H1 (cell line): ENCODE data around the gene PDGFD. TPM values are rescaled to one million over a fixed set of nuclear protein-coding genes. Genes with fewer than 3 reads are reported as not detected.

Source experiments
- CTCF ChIA-PET: fragments of 300-600 bp; sonication (Branson Sonifier 250); formaldehyde crosslinking; loops from one replicate; lab custom pipeline; 2021; ENCODE audit not compliant: partially characterized antibody; lab: Charles Lee
- POLR2A ChIA-PET: fragments of 300-600 bp; sonication (Branson Sonifier 250); formaldehyde crosslinking; loops from one replicate; lab custom pipeline; 2021; ENCODE audit warnings: inconsistent platforms; ENCODE audit not compliant: partially characterized antibody; lab: Charles Lee
- DNase-seq, 2 experiments: peaks; one replicate each; pipeline versions ENCODE4 v3.0.0 to v3.0.0-alpha.2; 2010 to 2022; ENCODE audit warnings: low spot score in 2 of 2, low read depth in 1 of 2, mixed read lengths in 1 of 2
- FAIRE-seq: peaks from 2 replicates; lab custom pipeline; 2011; peaks lifted over from hg19 to GRCh38; lab: Jason Lieb, UNC
- H2AFZ ChIP-seq: 2 replicates; pipeline ENCODE4 v1.8.1; 2012; ENCODE audit warnings: low read length, inconsistent platforms
- H2AK5ac ChIP-seq: 2 replicates; pipeline ENCODE4 v1.6.1; 2013; ENCODE audit warnings: low read depth, low read length
- H2BK120ac ChIP-seq: replicated peaks from 2 replicates; pipeline ENCODE3; 2013; ENCODE audit warnings: low read depth, low read length, inconsistent platforms
- H2BK12ac ChIP-seq: 2 replicates; pipeline ENCODE4 v1.6.1; 2013; ENCODE audit warnings: low read depth, low read length
- H2BK15ac ChIP-seq: 2 replicates; pipeline ENCODE4 v1.6.1; 2013; ENCODE audit warnings: low read length
- H2BK20ac ChIP-seq: 2 replicates; pipeline ENCODE4 v1.6.1; 2013; ENCODE audit warnings: low read length
- H2BK5ac ChIP-seq: 2 replicates; pipeline ENCODE4 v1.6.1; 2013; ENCODE audit warnings: low read depth, low read length
- H3K14ac ChIP-seq: 2 replicates; pipeline ENCODE4 v1.6.1; 2013; ENCODE audit warnings: inconsistent platforms; ENCODE audit not compliant: insufficient read length
- H3K18ac ChIP-seq: 2 replicates; pipeline ENCODE4 v1.6.1; 2013; ENCODE audit warnings: low read length; ENCODE audit errors: extremely low read depth
- H3K23ac ChIP-seq: 2 replicates; pipeline ENCODE4 v1.6.1; 2013; ENCODE audit warnings: inconsistent platforms; ENCODE audit not compliant: insufficient read length
- H3K23me2 ChIP-seq: 2 replicates; pipeline ENCODE4 v1.6.1; 2013; ENCODE audit warnings: low read depth, low read length
- H3K27ac ChIP-seq: 2 replicates; pipeline ENCODE4 v1.6.1; 2011; ENCODE audit warnings: low read depth, low read length, inconsistent platforms
- H3K27me3 ChIP-seq, 4 experiments: replicated peaks in 1 of 4; 1 replicate in 1 of 4; 2 replicates in 3 of 4; pipeline versions ENCODE4 v1.6.1 to v1.8.1; 2011 to 2013; ENCODE audit warnings: low read length in 3 of 4, mild to moderate bottlenecking in 3 of 4, inconsistent platforms in 2 of 4, mixed read lengths in 2 of 4, moderate library complexity in 1 of 4; ENCODE audit not compliant: control insufficient read depth in 3 of 4, insufficient read depth in 3 of 4; ENCODE audit errors: extremely low read depth in 1 of 4
- H3K36me3 ChIP-seq, 4 experiments: 2 replicates each; pipeline versions ENCODE4 v1.6.1 to v1.8.1; 2011 to 2013; ENCODE audit warnings: mild to moderate bottlenecking in 4 of 4, low read length in 3 of 4, moderate library complexity in 2 of 4, control low read depth in 1 of 4, inconsistent platforms in 1 of 4; ENCODE audit not compliant: insufficient read depth in 4 of 4, control insufficient read depth in 2 of 4
- H3K4ac ChIP-seq: replicated peaks from 2 replicates; pipeline ENCODE3; 2013; ENCODE audit warnings: low read length, low read depth, mixed read lengths, inconsistent platforms; ENCODE audit not compliant: insufficient read length
- H3K4me1 ChIP-seq, 4 experiments: replicated peaks in 1 of 4; 1 replicate in 1 of 4; 2 replicates in 3 of 4; pipeline versions ENCODE4 v1.6.1 to v1.8.1; 2011 to 2013; ENCODE audit warnings: low read length in 3 of 4, inconsistent platforms in 2 of 4, mixed read lengths in 1 of 4; ENCODE audit not compliant: insufficient read depth in 4 of 4, control insufficient read depth in 3 of 4
- H3K4me2 ChIP-seq, 2 experiments: 2 replicates each; pipeline versions ENCODE4 v1.6.1 to v1.8.1; 2011 to 2013; ENCODE audit warnings: low read depth in 2 of 2, low read length in 2 of 2, control low read depth in 1 of 2, inconsistent platforms in 1 of 2, mild to moderate bottlenecking in 1 of 2; ENCODE audit not compliant: insufficient read depth in 1 of 2
- H3K4me3 ChIP-seq, 4 experiments: fragments of 200-600, 300-600 bp in 1 of 4; sonication (generic), shearing (Covaris generic), sonication (Bioruptor Twin) in 1 of 4; 2 replicates each; pipeline versions ENCODE4 v1.5.1 to v1.8.1; 2011 to 2016; ENCODE audit warnings: low read length in 4 of 4, low read depth in 3 of 4, control low read depth in 2 of 4, inconsistent platforms in 2 of 4, mild to moderate bottlenecking in 2 of 4, mixed read lengths in 1 of 4, moderate library complexity in 1 of 4; ENCODE audit not compliant: insufficient read depth in 2 of 4; ENCODE audit errors: extremely low read depth in 1 of 4
- H3K56ac ChIP-seq: replicated peaks from 2 replicates; pipeline ENCODE3; 2013; ENCODE audit warnings: low read depth, mild to moderate bottlenecking, mixed read lengths, low read length, inconsistent platforms; ENCODE audit not compliant: insufficient read length
- H3K79me1 ChIP-seq: 2 replicates; pipeline ENCODE4 v1.6.1; 2013; ENCODE audit warnings: low read depth, low read length, control low read depth
- H3K79me2 ChIP-seq, 2 experiments: 2 replicates each; pipeline versions ENCODE4 v1.6.1 to v1.8.1; 2012 to 2013; ENCODE audit warnings: low read length in 2 of 2, mild to moderate bottlenecking in 2 of 2, inconsistent platforms in 1 of 2; ENCODE audit not compliant: insufficient read depth in 2 of 2, control insufficient read depth in 1 of 2
- H3K9ac ChIP-seq, 4 experiments: replicated peaks in 1 of 4; 1 replicate in 1 of 4; 2 replicates in 3 of 4; pipeline versions ENCODE4 v1.6.1 to v1.8.1; 2011 to 2013; ENCODE audit warnings: low read depth in 3 of 4, low read length in 3 of 4, control low read depth in 2 of 4, mild to moderate bottlenecking in 2 of 4, moderate library complexity in 2 of 4, inconsistent platforms in 1 of 4; ENCODE audit errors: extremely low read depth in 1 of 4
- H3K9me3 ChIP-seq, 2 experiments: 2 replicates each; pipeline versions ENCODE4 v1.6.1 to v1.8.1; 2012 to 2013; ENCODE audit warnings: mild to moderate bottlenecking in 2 of 2, moderate library complexity in 2 of 2, control low read depth in 1 of 2, inconsistent platforms in 1 of 2, low read depth in 1 of 2, low read length in 1 of 2, mixed read lengths in 1 of 2; ENCODE audit not compliant: insufficient read depth in 2 of 2
- H4K20me1 ChIP-seq, 2 experiments: replicated peaks in 1 of 2; 2 replicates each; pipeline versions ENCODE3 to v1.8.1; 2011 to 2013; ENCODE audit warnings: inconsistent platforms in 2 of 2, low read length in 2 of 2, mild to moderate bottlenecking in 1 of 2; ENCODE audit not compliant: insufficient read depth in 2 of 2, control insufficient read depth in 1 of 2
- H4K5ac ChIP-seq: 2 replicates; pipeline ENCODE4 v1.6.1; 2013; ENCODE audit warnings: low read length, low read depth, mixed read lengths, inconsistent platforms; ENCODE audit not compliant: insufficient read length
- H4K8ac ChIP-seq: 2 replicates; pipeline ENCODE4 v1.8.0; 2013; ENCODE audit warnings: mild to moderate bottlenecking, moderate library complexity, low read length, inconsistent platforms; ENCODE audit not compliant: insufficient read depth; ENCODE audit errors: extremely low read depth
- H4K91ac ChIP-seq: replicated peaks from 2 replicates; pipeline ENCODE3; 2013; ENCODE audit warnings: low read length, mixed read lengths, inconsistent platforms; ENCODE audit not compliant: insufficient read length
- CREB1 ChIP-seq: IDR thresholded peaks from 2 replicates; pipeline ENCODE4 v1.6.1; 2012; ENCODE audit warnings: inconsistent platforms
- FOSL1 ChIP-seq: IDR thresholded peaks from 2 replicates; pipeline ENCODE4 v1.6.1; 2011; ENCODE audit warnings: mild to moderate bottlenecking, low read depth, low read length, moderate library complexity; ENCODE audit not compliant: insufficient read depth
- KDM5A ChIP-seq: fragments of 200-600 bp; IDR thresholded peaks from 2 replicates; pipeline ENCODE4 v1.7.1; 2012; ENCODE audit warnings: mild to moderate bottlenecking, low read length, inconsistent platforms, mixed read lengths
- RAD21 ChIP-seq, 2 experiments: IDR thresholded peaks in 1 of 2; conservative IDR thresholded peaks in 1 of 2; 2 replicates each; pipeline ENCODE4 v1.6.1; 2011; ENCODE audit warnings: low read depth in 2 of 2, low read length in 2 of 2, improper control_type of control experiment in 1 of 2, inconsistent platforms in 1 of 2, mild to moderate bottlenecking in 1 of 2, moderate library complexity in 1 of 2
- SIX5 ChIP-seq: IDR thresholded peaks from 2 replicates; pipeline ENCODE4 v1.6.1; 2011; ENCODE audit warnings: mild to moderate bottlenecking, low read depth, low read length
- SP4 ChIP-seq: IDR thresholded peaks from 2 replicates; pipeline ENCODE4 v1.6.1; 2012; ENCODE audit warnings: low read length, inconsistent platforms
- WGBS, 2 experiments: shearing (Covaris generic) in 1 of 2; methylation state at CpG; one replicate each; pipeline versions ENCODE4 v1.1.6 to v1.1.7; 2013 to 2015; ENCODE audit warnings: low lambda C conversion rate in 2 of 2, mixed read lengths in 2 of 2, inconsistent platforms in 1 of 2, low coverage in 1 of 2, missing lambda C conversion rate in 1 of 2; ENCODE audit not compliant: insufficient replicate concordance in 2 of 2, insufficient coverage in 1 of 2, insufficient read length in 1 of 2; ENCODE audit errors: extremely low coverage in 1 of 2, missing lambda C conversion rate in 1 of 2; 5-methylcytosine and 5-hydroxymethylcytosine counted together
- polyA plus RNA-seq, 7 experiments: library from polyadenylated mRNA; depleted of rRNA in 3 of 7; stranded (reverse) in 5 of 7; unstranded in 2 of 7; fragments of >200 nt in 5 of 7; fragments of 200-250 nt in 2 of 7; gene quantifications; 1 replicate in 5 of 7; 2 replicates in 1 of 7; 4 replicates in 1 of 7; pipeline versions ENCODE4 v1.2.1 to v1.2.3, GENCODE V29; 2011 to 2013; ENCODE audit warnings: missing spikeins in 2 of 7, mixed read lengths in 2 of 7
- total RNA-seq: library from RNA; stranded (reverse); fragmentation: NEBNext Ultra II Directional; extraction: Animal tissue kit (Norgen Biotek cat#: 25700); gene quantifications from 2 replicates; pipeline ENCODE4 v1.2.1, GENCODE V29; 2021

PDGFD gene
- total and polyA plus RNA-seq, 2 of the 8 experiments (the other 6 are each of a cell fraction or from before 2014, with no cell fraction given), result 1.1 to 3.9 TPM

GRCh38 chr11:103863497-103863896 lies 300.4 kb downstream of the PDGFD start:
- H2BK20ac ChIP-seq, result no peak overlapping the region
- no peak overlapping the region for H2BK12ac ChIP-seq
- H2AK5ac ChIP-seq, result no peak overlapping the region
- H3K36me3 ChIP-seq, result no peaks in the 10 kb centered on the region
- H4K91ac ChIP-seq, result no peak overlapping the region
- H3K9ac ChIP-seq, result no peak overlapping the region
- H3K4me2 ChIP-seq, result no peak overlapping the region
- H2BK120ac ChIP-seq, result no peak overlapping the region
- no peak overlapping the region for H4K8ac ChIP-seq
- no peak for TF ChIP-seq FOSL1
- no peak for TF ChIP-seq SP4
- TF ChIP-seq SIX5, result no peak
- TF ChIP-seq RAD21 (IDR thresholded peaks at IDR 0.05 in 1 of 2, conservative IDR thresholded peaks at IDR 0.05 in 1 of 2; ENCODE audit: low read depth in 2 of 2, low read length in 2 of 2), result no peak
- TF ChIP-seq CREB1, result no peak
- TF ChIP-seq KDM5A, result no peak
- H4K5ac ChIP-seq, result no peak overlapping the region
- no peaks in the 10 kb centered on the region for H4K20me1 ChIP-seq
- CTCF ChIA-PET, result interaction anchor here (1.4 to 4.5 kb wide), 4 partner anchors 10 to 182 kb away, joined by 3 to 20 read pairs (median 8); no protein-coding TSS in a partner anchor
- H2AFZ ChIP-seq, result no peak overlapping the region
- FAIRE-seq, result no peak
- POLR2A ChIA-PET, result no interaction called here
- H3K18ac ChIP-seq, result no peak overlapping the region
- no peak for DNase-seq
- no peaks in the 10 kb centered on the region for H3K9me3 ChIP-seq
- peaks cover 0 to 3% (median under 1%) of the 10 kb centered on the region in 4 experiments; a peak in 3 of 7 replicates for H3K4me1 ChIP-seq
- H3K4me3 ChIP-seq, result no peak overlapping the region
- H3K79me1 ChIP-seq, result no peaks in the 10 kb centered on the region
- H2BK15ac ChIP-seq, result no peak overlapping the region
- no peak overlapping the region for H3K23ac ChIP-seq
- no peaks in the 10 kb centered on the region for H3K27me3 ChIP-seq
- no peaks in the 10 kb centered on the region for H3K23me2 ChIP-seq
- no peak overlapping the region for H2BK5ac ChIP-seq
- no peak overlapping the region for H3K56ac ChIP-seq
- no peak overlapping the region for H3K27ac ChIP-seq
- no peaks in the 10 kb centered on the region for H3K79me2 ChIP-seq
- H3K4ac ChIP-seq, result no peak overlapping the region
- no peak overlapping the region for H3K14ac ChIP-seq
- WGBS, 2 experiments, result 91% methylated on average over 3 of the region's 3 CpGs; no CpG with 5 or more reads in 1 of the 2 experiments
